Activated T-cell treated with anti-CD3 and anti-CD28 coated beads, Interleukin-2, amount 50 U/mL, for 72 hours (primary cell): ENCODE data around the gene TP73. TPM values are rescaled to one million over a fixed set of nuclear protein-coding genes. Genes with fewer than 3 reads are reported as not detected.

Experiments used
- ATAC-seq, 2 donors: fragments of 150-1000 bp; cut with Tn5 transposase; replicated peaks in 1 of 2; 2 replicates each; pipeline ENCODE4 v1.10.0; 2021; ENCODE audit warnings: moderate library complexity in 2 of 2, mild to moderate bottlenecking in 1 of 2
- DNase-seq, 2 donors: peaks; one replicate each; pipeline ENCODE4 v3.0.0; 2021 to 2022; ENCODE audit warnings: mixed read lengths in 1 of 2
- H3K27ac Mint-ChIP-seq: one replicate; pipeline ENCODE4 v1.8.0; 2022; ENCODE audit warnings: mild to moderate bottlenecking, moderate library complexity, mixed read lengths
- H3K27me3 Mint-ChIP-seq: one replicate; pipeline ENCODE4 v1.8.0; 2022; ENCODE audit warnings: low read depth, mixed read lengths
- H3K36me3 Mint-ChIP-seq, 2 donors: one replicate each; pipeline ENCODE4 v1.8.0; 2022; ENCODE audit warnings: mixed read lengths in 2 of 2, mild to moderate bottlenecking in 1 of 2; ENCODE audit not compliant: insufficient read depth in 2 of 2
- H3K4me1 Mint-ChIP-seq: one replicate; pipeline ENCODE4 v1.8.0; 2022; ENCODE audit warnings: low read depth, mixed read lengths
- H3K4me3 Mint-ChIP-seq, 2 donors: one replicate each; pipeline ENCODE4 v1.8.0; 2022; ENCODE audit warnings: mild to moderate bottlenecking in 2 of 2, mixed read lengths in 2 of 2, moderate library complexity in 2 of 2
- H3K9me3 Mint-ChIP-seq, 2 donors: one replicate each; pipeline ENCODE4 v1.8.0; 2022; ENCODE audit warnings: mixed read lengths in 2 of 2
- total RNA-seq, 2 donors: library from RNA; stranded (reverse); gene quantifications; one replicate each; pipeline ENCODE4 v1.2.3, GENCODE V29; 2022

Gene TP73
- total RNA-seq, 2 donors from 2014 or later = 0.65 to 1.3 TPM

- Mint-ChIP-seq H3K36me3 (no peaks in the 10 kb centered on the region), H3K4me1 (no peaks in the 10 kb centered on the region), H3K4me3 (no peak overlapping the region), H3K9me3 (no peaks in the 10 kb centered on the region), H3K27me3 (no peaks in the 10 kb centered on the region), H3K27ac (no peak overlapping the region)
- ATAC-seq (no peak), DNase-seq (no peak)
These were observed 18.5 kb downstream of the TP73 start for GRCh38 chr1:3670823-3671265.

- H3K4me1 Mint-ChIP-seq = no peaks in the 10 kb centered on the region
- H3K36me3 Mint-ChIP-seq = no peaks in the 10 kb centered on the region
- no peaks in the 10 kb centered on the region for H3K27me3 Mint-ChIP-seq
- H3K4me3 Mint-ChIP-seq = no peak overlapping the region
- no peaks in the 10 kb centered on the region for H3K9me3 Mint-ChIP-seq
- no peak for DNase-seq
- no peak overlapping the region for H3K27ac Mint-ChIP-seq
- ATAC-seq = no peak
These were observed 19.3 kb downstream of the TP73 start for GRCh38 chr1:3671371-3672180.

GRCh38 chr1:3672231-3672970, 20.1 kb downstream of the TP73 start:
- ATAC-seq = no peak
- DNase-seq = no peak
- Mint-ChIP-seq H3K27ac (no peak overlapping the region), H3K4me3 (no peak overlapping the region), H3K36me3 (no peaks in the 10 kb centered on the region), H3K4me1 (peaks cover 7% of the 10 kb centered on the region), H3K27me3 (no peaks in the 10 kb centered on the region), H3K9me3 (no peaks in the 10 kb centered on the region)

- Mint-ChIP-seq H3K4me1 (peaks cover 12% of the 10 kb centered on the region), H3K4me3 (no peak overlapping the region), H3K27me3 (no peaks in the 10 kb centered on the region), H3K27ac (no peak overlapping the region), H3K9me3 (no peaks in the 10 kb centered on the region), H3K36me3 (no peaks in the 10 kb centered on the region)
- DNase-seq (no peak), ATAC-seq (no peak)
These were observed 20.6 kb downstream of the TP73 start for GRCh38 chr1:3672971-3673361.

- peak overlapping the region; percentile 18 to 25 for H3K4me3 Mint-ChIP-seq
- DNase-seq (no peak), ATAC-seq (peak in 1 of 2 donors; percentile 15)
- H3K4me1 Mint-ChIP-seq = peaks cover 15% of the 10 kb centered on the region
- H3K9me3 Mint-ChIP-seq = no peaks in the 10 kb centered on the region
- H3K27me3 Mint-ChIP-seq = no peaks in the 10 kb centered on the region
- H3K27ac Mint-ChIP-seq = peak overlapping the region; percentile 27
- no peaks in the 10 kb centered on the region for H3K36me3 Mint-ChIP-seq
These were observed 21.2 kb downstream of the TP73 start for GRCh38 chr1:3673381-3674099.

GRCh38 chr1:3674100-3675094, 22.1 kb downstream of the TP73 start:
- ATAC-seq (no peak), DNase-seq (no peak)
- Mint-ChIP-seq H3K9me3 (no peaks in the 10 kb centered on the region), H3K4me3 (no peak overlapping the region), H3K27ac (no peak overlapping the region), H3K27me3 (peaks cover 4% of the 10 kb centered on the region), H3K4me1 (peaks cover 19% of the 10 kb centered on the region), H3K36me3 (no peaks in the 10 kb centered on the region)

GRCh38 chr1:3675436-3675835, 23.1 kb downstream of the TP73 start:
- Mint-ChIP-seq H3K9me3 (no peaks in the 10 kb centered on the region), H3K4me3 (no peak overlapping the region), H3K4me1 (peaks cover 21% of the 10 kb centered on the region), H3K36me3 (no peaks in the 10 kb centered on the region), H3K27ac (no peak overlapping the region), H3K27me3 (peaks cover 11% of the 10 kb centered on the region)
- DNase-seq (no peak), ATAC-seq (no peak)

- H3K4me3 Mint-ChIP-seq = no peak overlapping the region
- H3K4me1 Mint-ChIP-seq = peaks cover 21% of the 10 kb centered on the region
- DNase-seq = peak in 1 of 2 donors; percentile 7
- H3K27ac Mint-ChIP-seq = no peak overlapping the region
- peaks cover 11% of the 10 kb centered on the region for H3K27me3 Mint-ChIP-seq
- ATAC-seq = peak; percentile 62 to 69
- no peaks in the 10 kb centered on the region for H3K9me3 Mint-ChIP-seq
- H3K36me3 Mint-ChIP-seq = no peaks in the 10 kb centered on the region
These were observed 24.5 kb downstream of the TP73 start for GRCh38 chr1:3676581-3677470.

- no peaks in the 10 kb centered on the region for H3K36me3 Mint-ChIP-seq
- DNase-seq (no peak), ATAC-seq (no peak)
- H3K4me3 Mint-ChIP-seq = no peak overlapping the region
- H3K27ac Mint-ChIP-seq = no peak overlapping the region
- no peaks in the 10 kb centered on the region for H3K9me3 Mint-ChIP-seq
- H3K4me1 Mint-ChIP-seq = peaks cover 21% of the 10 kb centered on the region
- peaks cover 11% of the 10 kb centered on the region for H3K27me3 Mint-ChIP-seq
These were observed 25.2 kb downstream of the TP73 start for GRCh38 chr1:3677484-3677883.

GRCh38 chr1:3678361-3679097, 26.2 kb downstream of the TP73 start:
- DNase-seq (no peak), ATAC-seq (no peak)
- H3K27ac Mint-ChIP-seq = no peak overlapping the region
- H3K4me1 Mint-ChIP-seq = peaks cover 21% of the 10 kb centered on the region
- H3K36me3 Mint-ChIP-seq = no peaks in the 10 kb centered on the region
- peaks cover 11% of the 10 kb centered on the region for H3K27me3 Mint-ChIP-seq
- H3K4me3 Mint-ChIP-seq = no peak overlapping the region
- H3K9me3 Mint-ChIP-seq = no peaks in the 10 kb centered on the region

GRCh38 chr1:3679098-3679555, 26.8 kb downstream of the TP73 start:
- ATAC-seq = no peak
- Mint-ChIP-seq H3K36me3 (no peaks in the 10 kb centered on the region), H3K4me3 (no peak overlapping the region), H3K4me1 (peaks cover 21% of the 10 kb centered on the region), H3K27ac (no peak overlapping the region), H3K9me3 (no peaks in the 10 kb centered on the region), H3K27me3 (peaks cover 11% of the 10 kb centered on the region)
- no peak for DNase-seq
